SIG-M5 treated with dmso at 0.1 percent for 504 hours (cell line): Measurements from ENCODE around the gene SBF2.

Experiments used
- DNase-seq: peaks from one replicate; lab custom pipeline; 2025; ENCODE audit not compliant: unreplicated experiment; lab: John Stamatoyannopoulos, UW

The SBF2 gene

GRCh38 chr11:9914064-9914463, 380.0 kb downstream of the SBF2 start:
- no peak for DNase-seq

GRCh38 chr11:9905960-9906791, 387.8 kb downstream of the SBF2 start:
- peak; percentile 3 for DNase-seq

- DNase-seq, result no peak
Observed at GRCh38 chr11:9905501-9905951, 388.5 kb downstream of the SBF2 start.

- no peak for DNase-seq
Observed at GRCh38 chr11:9903579-9903978, 390.4 kb downstream of the SBF2 start.

GRCh38 chr11:9901943-9902342, 392.1 kb downstream of the SBF2 start:
- DNase-seq, result no peak

GRCh38 chr11:9900253-9900652, 393.8 kb downstream of the SBF2 start:
- DNase-seq, result peak; percentile 39

- no peak for DNase-seq
Observed at GRCh38 chr11:9899676-9900075, 394.3 kb downstream of the SBF2 start.

GRCh38 chr11:9896902-9897301, 397.1 kb downstream of the SBF2 start:
- no peak for DNase-seq

- DNase-seq, result no peak
Observed at GRCh38 chr11:9895006-9895405, 399.0 kb downstream of the SBF2 start.

- DNase-seq, result no peak
Observed at GRCh38 chr11:9893474-9893873, 400.5 kb downstream of the SBF2 start.

- no peak for DNase-seq
Observed at GRCh38 chr11:9888938-9889337, 405.1 kb downstream of the SBF2 start.

- no peak for DNase-seq
Observed at GRCh38 chr11:9887472-9887871, 406.5 kb downstream of the SBF2 start.

GRCh38 chr11:9886595-9886994, 407.4 kb downstream of the SBF2 start:
- DNase-seq, result no peak

GRCh38 chr11:9884601-9885000, 409.4 kb downstream of the SBF2 start:
- no peak for DNase-seq

- DNase-seq, result no peak
Observed at GRCh38 chr11:9880657-9881056, 413.4 kb downstream of the SBF2 start.

- DNase-seq, result no peak
Observed at GRCh38 chr11:9878936-9879335, 415.1 kb downstream of the SBF2 start.

- DNase-seq, result no peak
Observed at GRCh38 chr11:9876331-9876730, 417.7 kb downstream of the SBF2 start.

- DNase-seq, result no peak
Observed at GRCh38 chr11:9875862-9876261, 418.2 kb downstream of the SBF2 start.

- no peak for DNase-seq
Observed at GRCh38 chr11:9875399-9875798, 418.6 kb downstream of the SBF2 start.

- DNase-seq, result no peak
Observed at GRCh38 chr11:9874466-9874865, 419.6 kb downstream of the SBF2 start.

- DNase-seq, result peak; percentile 1
Observed at GRCh38 chr11:9868641-9869040, 425.4 kb downstream of the SBF2 start.

- no peak for DNase-seq
Observed at GRCh38 chr11:9862981-9863380, 431.0 kb downstream of the SBF2 start.
